Neural cell (in vitro differentiated cells): Measurements from ENCODE around the gene TPRG1L. TPM values are rescaled to one million over a fixed set of nuclear protein-coding genes. Genes with fewer than 3 reads are reported as not detected.

ENCODE experiments used
- H2AFZ ChIP-seq: fragments of 200-600, 300-800 bp; sonication (generic), shearing (Covaris generic); 2 replicates; pipeline ENCODE4 v1.6.0; 2014; ENCODE audit warnings: low read depth, mild to moderate bottlenecking, antibody characterized with exemption, low read length, moderate library complexity
- H3F3A ChIP-seq: fragments of 200-600 bp; shearing (Covaris generic); 2 replicates; pipeline ENCODE4 v1.6.1; 2016; ENCODE audit warnings: mild to moderate bottlenecking, moderate library complexity, mixed read lengths, antibody characterized with exemption, low read length; ENCODE audit not compliant: insufficient read depth, poor library complexity, severe bottlenecking
- H3K27ac ChIP-seq: fragments of 200-600, 300-800 bp; sonication (generic), shearing (Covaris generic); 2 replicates; pipeline ENCODE4 v1.5.1; 2014; ENCODE audit warnings: mild to moderate bottlenecking, low read length, moderate library complexity
- H3K27me3 ChIP-seq: fragments of 300-800, 200-600 bp; sonication (generic), shearing (Covaris generic); 2 replicates; pipeline ENCODE4 v1.6.0; 2014; ENCODE audit warnings: mild to moderate bottlenecking, low read depth, low read length, moderate library complexity; ENCODE audit not compliant: insufficient read depth
- H3K36me3 ChIP-seq: fragments of 300-800, 200-600 bp; sonication (generic), shearing (Covaris generic); 2 replicates; pipeline ENCODE4 v1.5.1; 2014; ENCODE audit warnings: mild to moderate bottlenecking, antibody characterized with exemption, low read length, moderate library complexity; ENCODE audit not compliant: insufficient read depth
- H3K4me2 ChIP-seq: fragments of 300-800, 200-600 bp; sonication (generic), shearing (Covaris generic); 2 replicates; pipeline ENCODE4 v1.6.0; 2014; ENCODE audit warnings: mild to moderate bottlenecking, low read length
- H3K4me3 ChIP-seq: fragments of 300-800, 200-600 bp; sonication (generic), shearing (Covaris generic); 2 replicates; pipeline ENCODE4 v1.5.1; 2014; ENCODE audit warnings: mild to moderate bottlenecking, low read length, moderate library complexity
- H3K79me2 ChIP-seq: fragments of 200-600 bp; shearing (Covaris generic); replicated peaks from 2 replicates; pipeline ENCODE4 v1.6.0; 2014; ENCODE audit warnings: mild to moderate bottlenecking, low read length, moderate library complexity; ENCODE audit not compliant: insufficient read depth
- H3K9ac ChIP-seq: fragments of 300-800, 200-600 bp; sonication (generic), shearing (Covaris generic); 2 replicates; pipeline ENCODE4 v1.6.1; 2016; ENCODE audit warnings: mild to moderate bottlenecking, low read length, mixed read lengths
- H3K9me2 ChIP-seq: fragments of 200-600 bp; shearing (Covaris generic); 2 replicates; pipeline ENCODE4 v1.6.1; 2016; ENCODE audit warnings: mild to moderate bottlenecking, low read length, mixed read lengths; ENCODE audit not compliant: insufficient read depth
- H3K9me3 ChIP-seq: fragments of 200-600, 300-800 bp; sonication (generic), shearing (Covaris generic); 2 replicates; pipeline ENCODE4 v1.6.1; 2016; ENCODE audit warnings: mild to moderate bottlenecking, mixed run types, low read length, moderate library complexity, mixed read lengths
- H4K20me1 ChIP-seq: fragments of 200-600 bp; shearing (Covaris generic); 2 replicates; pipeline ENCODE4 v1.6.1; 2016; ENCODE audit warnings: mild to moderate bottlenecking, mixed run types; ENCODE audit not compliant: insufficient read depth
- CTCF ChIP-seq: fragments of 450-650 bp; IDR thresholded peaks from 2 replicates; pipeline ENCODE4 v1.5.1; 2014; ENCODE audit warnings: antibody characterized with exemption, mild to moderate bottlenecking, moderate library complexity; ENCODE audit not compliant: poor library complexity, severe bottlenecking
- EP300 ChIP-seq: fragments of 450-650 bp; conservative IDR thresholded peaks from 2 replicates; pipeline ENCODE4 v1.6.1; 2014; ENCODE audit warnings: antibody characterized with exemption, mild to moderate bottlenecking, moderate library complexity; ENCODE audit not compliant: poor library complexity, severe bottlenecking
- EZH2 ChIP-seq: fragments of 200-600, 300-800 bp; shearing (Covaris generic), sonication (generic); IDR thresholded peaks from 2 replicates; pipeline ENCODE4 v1.6.1; 2014; ENCODE audit warnings: antibody characterized with exemption, low read length, borderline replicate concordance, mild to moderate bottlenecking; ENCODE audit not compliant: insufficient read depth, poor library complexity, severe bottlenecking
- MXI1 ChIP-seq: fragments of 450-650 bp; conservative IDR thresholded peaks from 2 replicates; pipeline ENCODE4 v1.6.1; 2014; ENCODE audit warnings: antibody characterized with exemption, mild to moderate bottlenecking; ENCODE audit not compliant: poor library complexity, severe bottlenecking
- POLR2AphosphoS5 ChIP-seq: IDR thresholded peaks from 2 replicates; pipeline ENCODE4 v1.6.1; 2012
- RAD21 ChIP-seq: fragments of 450-650 bp; conservative IDR thresholded peaks from 2 replicates; pipeline ENCODE4 v1.6.1; 2014; ENCODE audit warnings: antibody characterized with exemption, mild to moderate bottlenecking, moderate library complexity
- SMC3 ChIP-seq: fragments of 450-650 bp; conservative IDR thresholded peaks from 2 replicates; pipeline ENCODE4 v1.6.1; 2014; ENCODE audit warnings: antibody characterized with exemption, mild to moderate bottlenecking, moderate library complexity; ENCODE audit not compliant: poor library complexity
- polyA plus RNA-seq: library from polyadenylated mRNA; depleted of rRNA; stranded (reverse); fragments of >200 nt; gene quantifications from 2 replicates; pipeline ENCODE4 v1.2.3, GENCODE V29; 2014
- TF ChIP-seq, protein P1 (sequence below): IDR thresholded peaks from 2 replicates; pipeline ENCODE4 v1.6.1; 2012; ENCODE audit warnings: borderline replicate concordance

Gene TPRG1L
- polyA plus RNA-seq, 1 donor from 2014 or later: 22.4 TPM

- no peak overlapping the region for H3K27ac ChIP-seq
- H4K20me1 ChIP-seq: no peaks in the 10 kb centered on the region
- H2AFZ ChIP-seq: no peak overlapping the region
- no peak overlapping the region for H3K9ac ChIP-seq
- no peak overlapping the region for H3K4me2 ChIP-seq
- peaks cover 8% of the 10 kb centered on the region for H3K27me3 ChIP-seq
- H3K9me2 ChIP-seq: no peaks in the 10 kb centered on the region
- H3K4me3 ChIP-seq: no peak overlapping the region
- TF ChIP-seq CTCF (no peak), RAD21 (no peak), EZH2 (no peak), POLR2AphosphoS5 (no peak), MXI1 (no peak), EP300 (no peak), SMC3 (no peak)
- TF ChIP-seq, protein P1, sequence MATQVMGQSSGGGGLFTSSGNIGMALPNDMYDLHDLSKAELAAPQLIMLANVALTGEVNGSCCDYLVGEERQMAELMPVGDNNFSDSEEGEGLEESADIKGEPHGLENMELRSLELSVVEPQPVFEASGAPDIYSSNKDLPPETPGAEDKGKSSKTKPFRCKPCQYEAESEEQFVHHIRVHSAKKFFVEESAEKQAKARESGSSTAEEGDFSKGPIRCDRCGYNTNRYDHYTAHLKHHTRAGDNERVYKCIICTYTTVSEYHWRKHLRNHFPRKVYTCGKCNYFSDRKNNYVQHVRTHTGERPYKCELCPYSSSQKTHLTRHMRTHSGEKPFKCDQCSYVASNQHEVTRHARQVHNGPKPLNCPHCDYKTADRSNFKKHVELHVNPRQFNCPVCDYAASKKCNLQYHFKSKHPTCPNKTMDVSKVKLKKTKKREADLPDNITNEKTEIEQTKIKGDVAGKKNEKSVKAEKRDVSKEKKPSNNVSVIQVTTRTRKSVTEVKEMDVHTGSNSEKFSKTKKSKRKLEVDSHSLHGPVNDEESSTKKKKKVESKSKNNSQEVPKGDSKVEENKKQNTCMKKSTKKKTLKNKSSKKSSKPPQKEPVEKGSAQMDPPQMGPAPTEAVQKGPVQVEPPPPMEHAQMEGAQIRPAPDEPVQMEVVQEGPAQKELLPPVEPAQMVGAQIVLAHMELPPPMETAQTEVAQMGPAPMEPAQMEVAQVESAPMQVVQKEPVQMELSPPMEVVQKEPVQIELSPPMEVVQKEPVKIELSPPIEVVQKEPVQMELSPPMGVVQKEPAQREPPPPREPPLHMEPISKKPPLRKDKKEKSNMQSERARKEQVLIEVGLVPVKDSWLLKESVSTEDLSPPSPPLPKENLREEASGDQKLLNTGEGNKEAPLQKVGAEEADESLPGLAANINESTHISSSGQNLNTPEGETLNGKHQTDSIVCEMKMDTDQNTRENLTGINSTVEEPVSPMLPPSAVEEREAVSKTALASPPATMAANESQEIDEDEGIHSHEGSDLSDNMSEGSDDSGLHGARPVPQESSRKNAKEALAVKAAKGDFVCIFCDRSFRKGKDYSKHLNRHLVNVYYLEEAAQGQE: no peak
- H3K79me2 ChIP-seq: no peaks in the 10 kb centered on the region
- H3F3A ChIP-seq: no peaks in the 10 kb centered on the region
- no peaks in the 10 kb centered on the region for H3K36me3 ChIP-seq
- no peaks in the 10 kb centered on the region for H3K9me3 ChIP-seq
These were observed 15.6 kb upstream of the TPRG1L start for GRCh38 chr1:3609016-3609768.

DNA sequence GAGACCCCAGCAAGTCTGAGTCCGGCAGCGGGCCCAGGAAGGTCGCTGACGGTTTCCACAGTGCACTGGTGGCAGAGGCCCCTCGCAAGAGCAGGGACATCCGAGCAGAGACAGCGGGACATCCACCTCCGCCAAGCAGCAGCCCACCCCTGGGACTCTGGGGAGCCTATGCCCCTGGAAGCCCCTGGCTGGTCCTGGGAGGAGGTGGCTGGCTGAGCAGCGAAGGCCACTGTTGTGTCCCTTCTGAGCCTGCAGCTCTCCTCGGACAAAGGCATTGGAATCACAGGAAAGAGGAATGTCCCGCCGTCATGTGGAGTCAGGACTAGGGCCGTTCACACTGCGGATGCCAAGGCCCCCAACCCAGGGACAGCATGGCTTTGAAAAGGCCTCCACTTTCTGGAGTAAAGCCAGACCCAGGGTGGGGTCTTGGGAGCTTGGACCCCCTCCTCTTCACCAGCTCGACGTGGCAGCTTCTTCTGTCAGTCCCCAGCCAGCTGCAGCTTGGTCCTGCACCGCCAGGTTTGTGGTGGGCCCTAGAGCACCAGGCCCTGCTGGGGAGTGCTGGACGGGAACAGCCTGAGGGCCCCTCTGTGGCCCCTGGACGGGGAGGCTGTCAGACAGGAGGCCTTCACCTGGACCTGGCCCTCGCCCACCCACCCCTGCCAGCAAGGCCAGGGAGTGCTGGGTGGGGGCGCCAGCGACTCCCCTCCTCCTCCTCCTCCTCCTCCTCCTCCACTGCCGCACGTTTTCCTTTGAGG lies 14.9 kb upstream of the TPRG1L start:
- Histone ChIP-seq H3K79me2 (no peaks in the 10 kb centered on the region), H3K36me3 (no peaks in the 10 kb centered on the region), H3K9ac (no peak overlapping the region), H3K4me2 (no peak overlapping the region), H3K4me3 (peak overlapping the region; percentile 70), H2AFZ (no peak overlapping the region), H3K27ac (no peak overlapping the region), H3K9me3 (no peaks in the 10 kb centered on the region), H4K20me1 (no peaks in the 10 kb centered on the region), H3F3A (no peaks in the 10 kb centered on the region), H3K9me2 (no peaks in the 10 kb centered on the region), H3K27me3 (peaks cover 8% of the 10 kb centered on the region)
- no peak for TF ChIP-seq EZH2
- TF ChIP-seq POLR2AphosphoS5: no peak
- TF ChIP-seq MXI1: no peak
- TF ChIP-seq, protein P1: no peak
- no peak for TF ChIP-seq RAD21
- TF ChIP-seq EP300: no peak
